Peyer's patch (tissue), 4 donors: Measurements from ENCODE around the gene OR6S1. TPM values are rescaled to one million over a fixed set of nuclear protein-coding genes. Genes with fewer than 3 reads are reported as not detected.
"Not testable (repeated sequence)": the region's sequence is repeated elsewhere in the genome, so short reads cannot be mapped to it uniquely, and the experiment has no call there.

Experiments
- DNase-seq, 3 donors: peaks; one replicate each; pipeline ENCODE4 v3.0.0-alpha.2; 2017 to 2019
- H3K27ac ChIP-seq, 4 donors: fragments of 200-600 bp; sonication (generic); one replicate each; pipeline ENCODE4 v1.5.1; 2016 to 2019
- H3K27me3 ChIP-seq, 2 donors: fragments of 200-600 bp; sonication (generic); one replicate each; pipeline ENCODE4 v1.5.1; 2019
- H3K36me3 ChIP-seq, 3 donors: fragments of 200-600 bp; sonication (generic); one replicate each; pipeline ENCODE4 v1.5.1; 2016 to 2019
- H3K4me1 ChIP-seq, 4 donors: fragments of 200-600 bp; sonication (generic); one replicate each; pipeline ENCODE4 v1.5.1; 2016 to 2019
- H3K4me3 ChIP-seq, 4 donors: fragments of 200-600 bp; sonication (generic); 1 replicate in 3 of 4; 2 replicates in 1 of 4; pipeline ENCODE4 v1.5.1; 2016 to 2019; ENCODE audit warnings: mild to moderate bottlenecking in 1 of 4
- H3K9me3 ChIP-seq, 4 donors: fragments of 200-600 bp; sonication (generic); one replicate each; pipeline ENCODE4 v1.5.1; 2016 to 2019; ENCODE audit warnings: mild to moderate bottlenecking in 1 of 4
- POLR2A ChIP-seq, 2 donors: fragments of 450-650 bp; IDR thresholded peaks; one replicate each; pipeline ENCODE4 v1.5.1; 2017; ENCODE audit warnings: antibody characterized with exemption in 2 of 2, mild to moderate bottlenecking in 2 of 2, moderate library complexity in 2 of 2
- total RNA-seq, 4 donors: library from RNA; depleted of rRNA; stranded (reverse); fragments of >200 nt; gene quantifications; one replicate each; pipeline ENCODE4 v1.1.0, GENCODE V29; 2016
- TF ChIP-seq, protein P1 (sequence below), 6 experiments: fragments of 450-650 bp in 4 of 6; fragments of 200-600 bp in 2 of 6; sonication (generic) in 1 of 6; IDR thresholded peaks; one replicate each; pipeline ENCODE4 v1.5.1; 2017 to 2019; ENCODE audit warnings: antibody characterized with exemption in 6 of 6, mild to moderate bottlenecking in 3 of 6, moderate library complexity in 1 of 6

OR6S1 gene
- total RNA-seq, 4 donors from 2014 or later = not detected

DNA sequence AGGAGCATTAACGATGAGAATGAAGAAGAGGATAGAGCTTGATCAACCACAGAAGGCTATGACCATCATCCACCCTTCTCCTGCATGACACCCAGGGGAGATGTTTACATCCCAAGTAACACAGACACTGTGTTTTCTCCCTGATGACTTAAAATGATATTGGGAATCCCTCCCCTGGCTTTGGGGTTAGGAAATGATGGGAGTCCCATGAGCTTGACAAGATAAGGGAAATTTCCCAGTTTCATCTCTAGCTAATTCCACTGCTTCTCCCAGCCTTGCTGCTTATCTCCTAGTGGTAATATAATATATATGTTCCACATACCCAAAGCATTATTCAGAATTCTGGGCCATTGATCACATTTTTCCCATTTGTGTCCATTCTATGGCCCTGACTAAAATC is 4.0 kb upstream of the OR6S1 start:
- no peaks in the 10 kb centered on the region for H3K4me1 ChIP-seq
- no peaks in the 10 kb centered on the region for H3K9me3 ChIP-seq
- no peak overlapping the region for H3K27ac ChIP-seq
- H3K27me3 ChIP-seq = no peaks in the 10 kb centered on the region
- no peak for TF ChIP-seq POLR2A (IDR thresholded peaks at IDR 0.05)
- TF ChIP-seq, protein P1, sequence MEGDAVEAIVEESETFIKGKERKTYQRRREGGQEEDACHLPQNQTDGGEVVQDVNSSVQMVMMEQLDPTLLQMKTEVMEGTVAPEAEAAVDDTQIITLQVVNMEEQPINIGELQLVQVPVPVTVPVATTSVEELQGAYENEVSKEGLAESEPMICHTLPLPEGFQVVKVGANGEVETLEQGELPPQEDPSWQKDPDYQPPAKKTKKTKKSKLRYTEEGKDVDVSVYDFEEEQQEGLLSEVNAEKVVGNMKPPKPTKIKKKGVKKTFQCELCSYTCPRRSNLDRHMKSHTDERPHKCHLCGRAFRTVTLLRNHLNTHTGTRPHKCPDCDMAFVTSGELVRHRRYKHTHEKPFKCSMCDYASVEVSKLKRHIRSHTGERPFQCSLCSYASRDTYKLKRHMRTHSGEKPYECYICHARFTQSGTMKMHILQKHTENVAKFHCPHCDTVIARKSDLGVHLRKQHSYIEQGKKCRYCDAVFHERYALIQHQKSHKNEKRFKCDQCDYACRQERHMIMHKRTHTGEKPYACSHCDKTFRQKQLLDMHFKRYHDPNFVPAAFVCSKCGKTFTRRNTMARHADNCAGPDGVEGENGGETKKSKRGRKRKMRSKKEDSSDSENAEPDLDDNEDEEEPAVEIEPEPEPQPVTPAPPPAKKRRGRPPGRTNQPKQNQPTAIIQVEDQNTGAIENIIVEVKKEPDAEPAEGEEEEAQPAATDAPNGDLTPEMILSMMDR (IDR thresholded peaks at IDR 0.05) = no peak
- no peak overlapping the region for H3K4me3 ChIP-seq
- H3K36me3 ChIP-seq = no peaks in the 10 kb centered on the region
- no peak for DNase-seq

DNA sequence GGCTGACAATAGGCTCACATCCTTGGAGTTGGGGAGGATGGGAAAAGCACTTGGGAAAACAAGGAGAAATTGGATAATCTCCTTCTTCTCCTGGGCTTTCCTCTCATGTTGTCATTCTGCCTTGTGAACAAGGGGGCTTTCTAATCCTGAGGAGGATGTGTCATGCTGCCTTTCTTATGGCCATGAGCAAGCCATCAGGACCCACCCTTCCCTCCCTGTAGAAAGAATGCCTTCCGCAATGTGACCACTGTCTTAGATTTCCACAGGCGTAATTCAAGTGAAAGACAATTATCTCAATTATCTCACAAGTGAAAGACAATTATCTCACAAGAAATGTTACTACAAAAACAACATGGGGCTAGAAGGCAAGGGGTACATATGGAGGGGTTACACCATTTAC is 3.0 kb upstream of the OR6S1 start:
- no peak overlapping the region for H3K4me3 ChIP-seq
- TF ChIP-seq, protein P1 (IDR thresholded peaks at IDR 0.05) = no peak
- no peak for TF ChIP-seq POLR2A (IDR thresholded peaks at IDR 0.05)
- H3K36me3 ChIP-seq = no peaks in the 10 kb centered on the region
- no peak for DNase-seq
- no peaks in the 10 kb centered on the region for H3K9me3 ChIP-seq
- H3K27me3 ChIP-seq = no peaks in the 10 kb centered on the region
- H3K4me1 ChIP-seq = no peaks in the 10 kb centered on the region
- no peak overlapping the region for H3K27ac ChIP-seq

DNA sequence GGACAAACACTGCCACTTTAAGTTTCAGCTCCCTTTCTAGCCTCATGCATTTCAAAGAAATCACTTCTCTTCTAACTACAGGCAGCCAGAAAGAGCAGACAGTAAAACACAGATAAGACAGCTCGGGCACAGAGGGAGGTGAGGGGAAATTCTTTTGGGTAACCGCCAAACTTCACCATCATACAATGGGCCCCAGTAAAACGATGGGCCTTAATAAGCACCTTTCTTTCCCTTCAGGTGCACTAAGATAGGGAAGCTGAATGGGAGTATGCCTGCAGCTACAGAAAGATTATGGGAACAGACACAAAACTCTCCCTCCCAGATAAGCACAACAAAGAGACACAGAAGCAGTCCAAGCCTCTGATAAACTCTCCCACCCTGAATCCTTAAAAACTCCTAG is 1.3 kb upstream of the OR6S1 start:
- not testable (repeated sequence) for H3K4me1 ChIP-seq

DNA sequence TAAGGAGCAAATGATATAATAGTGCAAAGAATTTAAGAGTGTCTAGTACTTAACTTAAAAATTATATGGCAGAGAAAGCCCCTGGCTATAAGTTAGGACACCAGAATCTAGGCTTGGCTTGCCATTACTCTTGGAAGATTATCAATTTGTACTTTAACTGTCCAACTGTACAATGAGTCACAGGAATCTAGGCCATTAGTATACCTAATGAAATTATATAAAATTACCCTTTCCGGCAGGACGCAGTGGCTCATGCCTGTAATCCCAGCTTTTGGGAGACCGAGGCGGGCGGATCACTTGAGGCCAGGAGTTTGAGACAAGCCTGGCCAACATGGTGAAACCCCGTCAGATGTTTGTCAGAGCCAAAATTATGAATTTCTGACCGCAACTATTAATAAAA is 691 bp upstream of the OR6S1 start:
- Histone ChIP-seq H3K9me3 (no peaks in the 10 kb centered on the region), H3K4me1 (no peaks in the 10 kb centered on the region), H3K27ac (no peak overlapping the region), H3K36me3 (no peaks in the 10 kb centered on the region), H3K27me3 (no peaks in the 10 kb centered on the region), H3K4me3 (no peak overlapping the region)
- DNase-seq = no peak
- TF ChIP-seq, protein P1 (IDR thresholded peaks at IDR 0.05) = no peak
- no peak for TF ChIP-seq POLR2A (IDR thresholded peaks at IDR 0.05)

More for the DNA sequence above, 1.3 kb upstream of the OR6S1 start:
- H3K4me3 ChIP-seq, H3K27ac ChIP-seq, H3K9me3 ChIP-seq, H3K27me3 ChIP-seq, DNase-seq, H3K36me3 ChIP-seq: not testable (repeated sequence)

DNA sequence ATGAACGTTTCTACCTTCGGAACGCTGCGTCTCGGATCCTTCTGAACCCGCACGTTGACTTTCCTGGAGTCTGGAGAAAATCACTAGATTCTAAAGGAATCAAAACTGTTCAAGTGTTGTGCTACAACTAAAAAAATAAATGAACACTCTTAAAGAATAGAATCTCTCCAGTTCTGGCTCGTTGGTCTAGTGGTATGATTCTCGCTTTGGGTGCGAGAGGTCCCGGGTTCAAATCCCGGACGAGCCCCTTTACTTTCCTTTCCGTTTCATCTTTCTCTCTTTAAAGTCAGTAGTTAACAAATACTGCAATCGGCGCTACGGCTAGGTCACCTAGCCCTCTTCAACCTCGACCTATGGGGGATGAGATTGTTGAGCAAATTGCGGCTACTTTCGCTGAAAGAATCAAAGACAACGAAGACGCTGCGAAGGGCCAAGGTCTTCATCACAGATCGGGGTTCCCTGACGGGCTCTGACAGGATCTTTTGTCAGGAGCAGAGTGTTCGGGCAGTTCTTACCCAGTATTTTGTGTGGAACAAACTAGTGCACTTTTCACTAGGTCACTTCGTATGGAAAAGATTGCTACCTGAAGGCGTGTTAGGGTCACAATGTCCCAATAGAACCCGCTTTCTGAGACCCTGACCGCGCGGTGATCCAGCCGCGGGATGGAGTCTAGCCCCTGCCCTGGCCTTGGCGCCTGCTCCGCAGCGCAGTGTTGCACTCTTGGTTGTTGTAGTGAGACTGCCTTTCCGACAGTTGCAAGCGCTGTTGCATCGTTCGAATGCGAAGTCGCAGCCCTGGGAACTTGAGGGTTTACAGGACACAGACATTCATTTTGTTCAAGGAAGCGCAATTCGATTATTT is 8.4 kb downstream of the OR6S1 start:
- TF ChIP-seq, protein P1 (IDR thresholded peaks at IDR 0.05) = no peak
- no peak for TF ChIP-seq POLR2A (IDR thresholded peaks at IDR 0.05)
- DNase-seq = peak in 1 of 3 donors; percentile 63
- H3K36me3 ChIP-seq = no peaks in the 10 kb centered on the region
- H3K4me1 ChIP-seq = peaks cover 0 to 22% (median 9%) of the 10 kb centered on the region in 4 donors
- H3K27ac ChIP-seq = no peak overlapping the region
- no peaks in the 10 kb centered on the region for H3K27me3 ChIP-seq
- H3K9me3 ChIP-seq = no peaks in the 10 kb centered on the region
- peak overlapping the region; percentile 20 to 46 (median 38) for H3K4me3 ChIP-seq

DNA sequence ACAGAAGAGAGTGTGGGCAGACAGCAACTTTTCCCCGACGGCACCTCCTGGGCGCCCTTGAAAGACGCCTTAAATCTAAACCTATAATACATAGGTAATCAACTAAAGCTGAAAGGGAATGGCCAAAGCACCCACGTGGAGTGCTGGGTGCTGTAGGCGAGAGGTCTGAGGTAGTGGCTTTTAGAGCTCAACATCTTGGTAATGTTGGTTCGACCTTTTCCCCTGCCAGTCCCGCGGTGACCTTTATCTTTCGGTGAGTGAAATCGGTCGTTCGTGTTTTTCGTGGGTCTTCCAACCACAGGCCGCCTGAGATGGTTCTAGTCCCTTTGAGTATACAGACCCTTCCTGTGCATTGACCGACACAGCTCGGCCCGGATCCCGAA is 9.1 kb downstream of the OR6S1 start:
- no peak overlapping the region for H3K27ac ChIP-seq
- H3K36me3 ChIP-seq = no peaks in the 10 kb centered on the region
- no peak for DNase-seq
- TF ChIP-seq, protein P1 (IDR thresholded peaks at IDR 0.05) = no peak
- H3K9me3 ChIP-seq = no peaks in the 10 kb centered on the region
- H3K4me3 ChIP-seq = peak overlapping the region; percentile 20 to 46 (median 38)
- peaks cover 0 to 22% (median 9%) of the 10 kb centered on the region in 4 donors for H3K4me1 ChIP-seq
- no peaks in the 10 kb centered on the region for H3K27me3 ChIP-seq
